ENCODE data around the gene LRMDA.
"Not testable (repeated sequence)": the region's sequence is repeated elsewhere in the genome, so short reads cannot be mapped to it uniquely, and the experiment has no call there.

LRMDA gene

GRCh38 chr10:76045174-76045573, 613.8 kb downstream of the LRMDA start:
- no peaks in the 10 kb centered on the region for H3K27me3 Mint-ChIP-seq
- no peaks in the 10 kb centered on the region for H3K4me1 Mint-ChIP-seq
- CTCF ChIA-PET: no interaction called here
- no peak for DNase-seq
- H3K27ac Mint-ChIP-seq: no peak overlapping the region
- no peak overlapping the region for H3K4me3 Mint-ChIP-seq
- no peaks in the 10 kb centered on the region for H3K9me3 Mint-ChIP-seq
- H3K36me3 Mint-ChIP-seq: no peaks in the 10 kb centered on the region

DNA sequence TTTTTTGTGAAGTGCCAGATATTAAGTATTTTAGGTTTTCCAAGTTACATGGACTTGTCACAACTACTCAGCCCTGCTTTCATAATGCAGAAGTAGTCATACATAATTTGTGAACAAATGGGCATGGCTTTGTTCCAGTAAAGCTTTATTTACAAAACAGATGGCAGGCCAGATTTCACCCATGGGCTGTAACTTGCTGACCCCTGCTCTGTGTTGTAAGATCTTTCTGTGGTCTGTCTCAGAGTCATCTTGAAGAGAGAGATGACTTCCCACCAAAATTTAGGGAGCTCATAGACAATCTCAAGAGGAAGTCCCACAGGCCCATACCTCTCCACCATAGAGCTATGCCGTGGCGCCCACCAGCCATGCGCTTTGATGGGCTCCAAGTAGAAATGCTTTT, 616.1 kb downstream of the LRMDA start:
- no peak for DNase-seq
- no peaks in the 10 kb centered on the region for H3K36me3 Mint-ChIP-seq
- H3K4me1 Mint-ChIP-seq: no peaks in the 10 kb centered on the region
- CTCF ChIA-PET: interaction anchor here (1.4 kb wide), 1 partner anchor 11 kb away, joined by 6 read pairs; no protein-coding TSS in a partner anchor
- no peaks in the 10 kb centered on the region for H3K27me3 Mint-ChIP-seq
- no peak overlapping the region for H3K27ac Mint-ChIP-seq
- H3K4me3 Mint-ChIP-seq: no peak overlapping the region
- H3K9me3 Mint-ChIP-seq: no peaks in the 10 kb centered on the region

GRCh38 chr10:76049581-76050290, 618.3 kb downstream of the LRMDA start:
- no peak for DNase-seq
- Mint-ChIP-seq H3K4me1 (no peaks in the 10 kb centered on the region), H3K9me3 (no peaks in the 10 kb centered on the region), H3K4me3 (no peak overlapping the region), H3K36me3 (no peaks in the 10 kb centered on the region), H3K27ac (no peak overlapping the region), H3K27me3 (no peaks in the 10 kb centered on the region)
- CTCF ChIA-PET: no interaction called here

DNA sequence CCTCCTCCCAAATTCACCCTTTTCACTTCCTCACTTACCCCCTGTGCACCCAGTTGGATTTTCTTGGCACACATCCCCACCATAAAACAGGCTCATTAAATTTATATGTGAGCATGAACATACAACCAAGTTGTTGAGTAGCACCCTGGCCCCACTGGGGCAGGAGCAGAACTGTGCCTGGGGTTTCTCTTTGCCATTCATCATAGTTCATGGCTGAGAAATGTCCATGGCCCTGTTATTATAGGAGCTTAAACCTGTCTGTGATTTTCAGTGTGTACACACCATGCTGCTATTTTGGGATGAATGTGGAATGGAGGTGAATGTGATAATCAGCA, 618.8 kb downstream of the LRMDA start:
- H3K27ac Mint-ChIP-seq: no peak overlapping the region
- H3K36me3 Mint-ChIP-seq: no peaks in the 10 kb centered on the region
- CTCF ChIA-PET: no interaction called here
- no peak for DNase-seq
- H3K4me3 Mint-ChIP-seq: no peak overlapping the region
- peaks cover 2% of the 10 kb centered on the region for H3K9me3 Mint-ChIP-seq
- H3K27me3 Mint-ChIP-seq: no peaks in the 10 kb centered on the region
- no peaks in the 10 kb centered on the region for H3K4me1 Mint-ChIP-seq

- Mint-ChIP-seq H3K36me3 (no peaks in the 10 kb centered on the region), H3K27me3 (no peaks in the 10 kb centered on the region), H3K4me1 (no peaks in the 10 kb centered on the region), H3K4me3 (no peak overlapping the region), H3K27ac (no peak overlapping the region), H3K9me3 (peaks cover 5% of the 10 kb centered on the region)
- DNase-seq: no peak
- CTCF ChIA-PET: no interaction called here
These were observed 619.8 kb downstream of the LRMDA start for GRCh38 chr10:76051007-76051936.

- Mint-ChIP-seq H3K9me3 (peaks cover 10% of the 10 kb centered on the region), H3K4me3 (no peak overlapping the region), H3K27ac (no peak overlapping the region), H3K4me1 (no peaks in the 10 kb centered on the region), H3K36me3 (no peaks in the 10 kb centered on the region), H3K27me3 (no peaks in the 10 kb centered on the region)
- CTCF ChIA-PET: interaction anchor here (0.9 kb wide), 1 partner anchor 16 kb away, joined by 3 read pairs; no protein-coding TSS in a partner anchor
- DNase-seq: no peak
These were observed 621.5 kb downstream of the LRMDA start for GRCh38 chr10:76052682-76053503.

DNA sequence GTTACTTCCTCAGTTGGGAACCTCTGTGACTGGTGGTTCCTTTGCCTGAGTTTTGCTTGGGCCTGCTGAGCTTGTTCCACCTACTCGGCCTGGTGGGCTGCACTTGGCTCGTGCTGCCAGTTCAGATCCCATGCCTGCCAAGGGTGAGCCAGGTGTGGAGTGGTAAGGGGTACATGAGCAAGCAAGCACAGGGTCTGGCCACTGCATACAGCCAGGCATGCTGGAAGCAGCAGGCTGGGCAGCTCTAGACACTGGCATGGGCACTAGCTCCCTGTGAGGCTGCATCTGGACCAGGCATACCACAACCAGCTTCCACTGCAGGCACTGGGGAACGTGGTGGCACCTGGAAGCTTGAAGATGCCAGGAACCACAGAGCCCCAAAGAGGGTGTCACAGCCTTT, 624.0 kb downstream of the LRMDA start:
- CTCF ChIA-PET: no interaction called here
- Mint-ChIP-seq H3K27me3 (no peaks in the 10 kb centered on the region), H3K4me1 (no peaks in the 10 kb centered on the region), H3K36me3 (no peaks in the 10 kb centered on the region), H3K9me3 (peaks cover 10% of the 10 kb centered on the region), H3K4me3 (no peak overlapping the region), H3K27ac (no peak overlapping the region)
- no peak for DNase-seq

DNA sequence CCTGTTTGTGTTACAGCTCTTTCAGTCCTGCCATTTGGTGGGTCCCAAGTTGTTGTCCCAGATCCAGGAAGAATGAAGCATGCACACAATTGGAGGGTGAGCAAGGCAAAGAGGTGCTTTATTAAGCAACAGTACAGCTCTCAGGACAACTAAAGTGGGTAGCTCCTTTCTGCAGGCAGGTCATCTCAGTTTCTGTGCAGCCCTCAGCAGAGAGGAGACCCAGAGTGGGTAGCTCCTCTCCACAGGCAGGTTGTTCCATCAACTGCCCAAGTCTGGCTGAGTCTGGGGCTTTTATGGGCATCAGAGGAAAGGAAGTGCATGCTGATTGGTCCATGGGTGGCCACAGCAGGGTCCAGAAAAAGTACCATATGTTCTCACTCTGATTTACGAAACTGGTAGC, 624.5 kb downstream of the LRMDA start:
- CTCF ChIA-PET: no interaction called here
- Mint-ChIP-seq H3K9me3 (peaks cover 10% of the 10 kb centered on the region), H3K27ac (no peak overlapping the region), H3K27me3 (no peaks in the 10 kb centered on the region), H3K36me3 (no peaks in the 10 kb centered on the region), H3K4me1 (no peaks in the 10 kb centered on the region), H3K4me3 (no peak overlapping the region)
- DNase-seq: no peak

- CTCF ChIA-PET, H3K36me3 Mint-ChIP-seq, H3K27ac Mint-ChIP-seq, H3K4me3 Mint-ChIP-seq, H3K4me1 Mint-ChIP-seq, H3K27me3 Mint-ChIP-seq, DNase-seq, H3K9me3 Mint-ChIP-seq: not testable (repeated sequence)
These were observed 629.6 kb downstream of the LRMDA start for GRCh38 chr10:76060993-76061392.

DNA sequence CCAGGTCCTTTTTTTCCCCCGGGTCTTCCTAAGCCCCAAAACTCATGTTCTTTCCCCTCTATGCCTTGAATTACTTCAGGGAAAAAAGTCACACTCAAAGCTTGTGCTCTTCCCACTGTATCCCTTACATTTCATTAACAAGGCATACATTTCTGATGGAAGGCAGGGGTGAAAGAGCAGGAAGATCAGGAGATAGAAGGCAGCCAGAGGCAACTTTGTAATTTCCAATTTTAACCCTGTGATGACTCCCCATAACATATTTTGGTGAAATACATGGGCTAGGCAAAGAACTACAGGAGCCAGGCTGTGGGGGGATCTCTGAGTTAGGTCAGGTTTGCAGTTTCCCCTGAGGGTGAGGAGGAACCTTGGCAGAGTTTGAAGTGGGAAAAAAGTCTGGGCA, 635.0 kb downstream of the LRMDA start:
- DNase-seq: no peak
- CTCF ChIA-PET: no interaction called here
- Mint-ChIP-seq H3K27ac (no peak overlapping the region), H3K36me3 (no peaks in the 10 kb centered on the region), H3K9me3 (no peaks in the 10 kb centered on the region), H3K4me1 (no peaks in the 10 kb centered on the region), H3K27me3 (no peaks in the 10 kb centered on the region), H3K4me3 (no peak overlapping the region)

DNA sequence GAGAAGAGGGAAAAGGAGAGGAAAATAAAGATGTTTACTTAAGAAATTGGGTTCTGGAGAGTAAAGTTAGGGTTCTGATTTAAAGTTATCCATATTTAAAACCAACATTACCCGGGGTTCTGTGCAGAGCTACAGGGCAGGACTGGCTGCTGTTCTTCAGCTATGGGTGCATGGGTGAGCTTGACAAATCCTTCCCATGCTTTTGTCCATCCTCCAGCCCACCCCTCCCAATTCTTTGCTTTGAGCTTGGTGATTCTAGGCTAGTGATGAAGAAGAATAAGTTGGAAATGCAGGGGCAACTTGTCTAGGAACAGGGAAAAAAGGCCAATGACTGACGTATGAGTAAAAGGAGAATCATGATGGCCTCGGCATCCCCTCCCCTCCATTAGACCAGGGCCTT, 636.0 kb downstream of the LRMDA start:
- CTCF ChIA-PET: no interaction called here
- Mint-ChIP-seq H3K27me3 (no peaks in the 10 kb centered on the region), H3K4me3 (no peak overlapping the region), H3K27ac (no peak overlapping the region), H3K4me1 (no peaks in the 10 kb centered on the region), H3K9me3 (no peaks in the 10 kb centered on the region), H3K36me3 (no peaks in the 10 kb centered on the region)
- DNase-seq: no peak

GRCh38 chr10:76068856-76069255, 637.4 kb downstream of the LRMDA start:
- Mint-ChIP-seq H3K4me1 (no peaks in the 10 kb centered on the region), H3K36me3 (no peaks in the 10 kb centered on the region)

GRCh38 chr10:76070916-76071315, 639.5 kb downstream of the LRMDA start:
- Mint-ChIP-seq H3K4me3 (no peak overlapping the region), H3K9me3 (peaks cover 5% of the 10 kb centered on the region), H3K4me1 (no peaks in the 10 kb centered on the region), H3K36me3 (no peaks in the 10 kb centered on the region), H3K27me3 (no peaks in the 10 kb centered on the region), H3K27ac (no peak overlapping the region)
- CTCF ChIA-PET: interaction anchor here (0.7 kb wide), 1 partner anchor 57 kb away, joined by 3 read pairs; no protein-coding TSS in a partner anchor
- DNase-seq: no peak

More at GRCh38 chr10:76068856-76069255, 637.4 kb downstream of the LRMDA start:
- no peak for DNase-seq
- CTCF ChIA-PET: no interaction called here
- no peaks in the 10 kb centered on the region for H3K27me3 Mint-ChIP-seq
- H3K27ac Mint-ChIP-seq: no peak overlapping the region
- H3K9me3 Mint-ChIP-seq: no peaks in the 10 kb centered on the region
- H3K4me3 Mint-ChIP-seq: no peak overlapping the region

GRCh38 chr10:76071653-76072365, 640.4 kb downstream of the LRMDA start:
- H3K36me3 Mint-ChIP-seq: no peaks in the 10 kb centered on the region
- H3K4me3 Mint-ChIP-seq: no peak overlapping the region
- DNase-seq: no peak
- H3K9me3 Mint-ChIP-seq: peaks cover 8% of the 10 kb centered on the region
- H3K27ac Mint-ChIP-seq: no peak overlapping the region
- H3K4me1 Mint-ChIP-seq: no peaks in the 10 kb centered on the region
- CTCF ChIA-PET: no interaction called here
- H3K27me3 Mint-ChIP-seq: no peaks in the 10 kb centered on the region
